ENCODE data around the gene PPM1M.

- TF ChIP-seq CTCF (conservative IDR thresholded peaks at IDR 0.05; ENCODE audit: low read depth, low read length) (no peak), EZH2 (IDR thresholded peaks at IDR 0.05; ENCODE audit: low read length, unreplicated experiment) (no peak)
Observed at GRCh38 chr3:52248816-52249547, 3.4 kb downstream of the PPM1M start.
